GM12878 (cell line): Measurements from ENCODE around the gene RUNDC3A. TPM values are rescaled to one million over a fixed set of nuclear protein-coding genes. Genes with fewer than 3 reads are reported as not detected.

Experiments
- BACH1 ChIP-seq: fragments of 450-650 bp; IDR thresholded peaks from 2 replicates; pipeline ENCODE4 v1.6.1; 2017; ENCODE audit warnings: mild to moderate bottlenecking, borderline replicate concordance
- BRCA1 ChIP-seq: IDR thresholded peaks from 2 replicates; pipeline ENCODE4 v1.6.1; 2011; ENCODE audit warnings: low read depth, low read length, improper control_type of control experiment
- HCFC1 ChIP-seq: fragments of 150-350 bp; IDR thresholded peaks from 2 replicates; pipeline ENCODE4 v1.6.1; 2014; ENCODE audit warnings: low read length
- IKZF2 ChIP-seq, 2 experiments: fragments of 450-650 bp; IDR thresholded peaks; 2 replicates each; pipeline ENCODE4 v1.6.1; 2017; ENCODE audit warnings: mild to moderate bottlenecking in 2 of 2, moderate library complexity in 2 of 2
- IRF4 ChIP-seq: IDR thresholded peaks from 2 replicates; pipeline ENCODE4 v1.6.1; 2011; ENCODE audit warnings: low read depth, low read length
- LARP7 ChIP-seq: fragments of 450-650 bp; IDR thresholded peaks from 2 replicates; pipeline ENCODE4 v1.6.1; 2017; ENCODE audit warnings: mild to moderate bottlenecking
- NBN ChIP-seq: fragments of 450-650 bp; IDR thresholded peaks from 2 replicates; pipeline ENCODE4 v1.6.1; 2016
- NR2C2 ChIP-seq: IDR thresholded peaks from 2 replicates; pipeline ENCODE4 v1.6.1; 2011; ENCODE audit warnings: borderline replicate concordance, low read depth; ENCODE audit not compliant: control insufficient read depth, insufficient read length
- PAX5 ChIP-seq: IDR thresholded peaks from 2 replicates; pipeline ENCODE4 v1.6.1; 2011; ENCODE audit warnings: low read depth, low read length, borderline replicate concordance
- SMARCA5 ChIP-seq: fragments of 450-650 bp; IDR thresholded peaks from 2 replicates; pipeline ENCODE4 v1.6.1; 2017; ENCODE audit warnings: mild to moderate bottlenecking
- SP1 ChIP-seq: IDR thresholded peaks from one replicate; pipeline ENCODE4 v1.6.1; 2011; ENCODE audit warnings: low read depth, low read length
- TCF7 ChIP-seq: IDR thresholded peaks from 2 replicates; pipeline ENCODE4 v1.6.1; 2014; ENCODE audit warnings: antibody characterized with exemption, borderline replicate concordance
- WRNIP1 ChIP-seq: IDR thresholded peaks from 2 replicates; pipeline ENCODE4 v1.6.1; 2011; ENCODE audit warnings: low read depth, low read length, improper control_type of control experiment, borderline replicate concordance
- YBX1 ChIP-seq: fragments of 450-650 bp; IDR thresholded peaks from 2 replicates; pipeline ENCODE4 v1.6.1; 2016; ENCODE audit warnings: antibody characterized with exemption
- ZNF622 ChIP-seq: fragments of 450-650 bp; IDR thresholded peaks from 2 replicates; pipeline ENCODE4 v1.6.1; 2017; ENCODE audit warnings: mild to moderate bottlenecking, inconsistent platforms
- polyA plus RNA-seq, 11 experiments: library from polyadenylated mRNA; depleted of rRNA in 4 of 11; unstranded in 6 of 11; stranded (reverse) in 5 of 11; fragments of >200 nt; fragmentation: Nextera tagmentation in 4 of 11; fragmentation: Illumina TruSeq in 1 of 11; extraction: Ambion mirVana in 4 of 11; extraction: Trizol in 1 of 11; gene quantifications; 1 replicate in 1 of 11; 2 replicates in 10 of 11; pipeline versions ENCODE4 v1.2.1 to v1.2.3, GENCODE V29; 2011 to 2016; ENCODE audit warnings: inconsistent platforms in 2 of 11, missing spikeins in 2 of 11, low read depth in 1 of 11
- total RNA-seq, 4 experiments: library from RNA; depleted of rRNA in 3 of 4; stranded (reverse); fragments of >200 nt in 3 of 4; fragmentation: Illumina TruSeq in 1 of 4; extraction: Trizol in 1 of 4; gene quantifications; 2 replicates each; pipeline versions ENCODE4 v1.2.1 to v1.2.3, GENCODE V29; 2013 to 2021
- TF ChIP-seq, protein P1 (sequence below): IDR thresholded peaks from 2 replicates; pipeline ENCODE4 v1.6.1; 2012; ENCODE audit warnings: mild to moderate bottlenecking, low read depth, low read length
- TF ChIP-seq, protein P2 (sequence below): IDR thresholded peaks from 2 replicates; pipeline ENCODE4 v1.6.1; 2011; ENCODE audit warnings: borderline replicate concordance, low read depth, mild to moderate bottlenecking, moderate library complexity, low read length; ENCODE audit not compliant: insufficient read depth, poor library complexity, severe bottlenecking
- TF ChIP-seq, protein P3 (sequence below): fragments of 450-650 bp; IDR thresholded peaks from 2 replicates; pipeline ENCODE4 v1.6.1; 2016; ENCODE audit warnings: mild to moderate bottlenecking
- TF ChIP-seq, protein P4 (sequence below): fragments of 450-650 bp; IDR thresholded peaks from 2 replicates; pipeline ENCODE4 v1.6.1; 2018; ENCODE audit warnings: mild to moderate bottlenecking, low read depth, moderate library complexity; ENCODE audit not compliant: partially characterized antibody
- TF ChIP-seq, protein P5 (sequence below): fragments of 450-650 bp; IDR thresholded peaks from 2 replicates; pipeline ENCODE4 v1.6.1; 2014; ENCODE audit warnings: mild to moderate bottlenecking
- TF ChIP-seq, protein P6 (sequence below): IDR thresholded peaks from 2 replicates; pipeline ENCODE4 v1.6.1; 2011; ENCODE audit warnings: mild to moderate bottlenecking, low read depth, low read length, moderate library complexity; ENCODE audit not compliant: insufficient replicate concordance

The RUNDC3A gene
- total and polyA plus RNA-seq, 10 of the 15 experiments (the other 5 are each of a cell fraction or from before 2014, with no cell fraction given): 0.07 to 0.17 TPM; not detected in 8

DNA sequence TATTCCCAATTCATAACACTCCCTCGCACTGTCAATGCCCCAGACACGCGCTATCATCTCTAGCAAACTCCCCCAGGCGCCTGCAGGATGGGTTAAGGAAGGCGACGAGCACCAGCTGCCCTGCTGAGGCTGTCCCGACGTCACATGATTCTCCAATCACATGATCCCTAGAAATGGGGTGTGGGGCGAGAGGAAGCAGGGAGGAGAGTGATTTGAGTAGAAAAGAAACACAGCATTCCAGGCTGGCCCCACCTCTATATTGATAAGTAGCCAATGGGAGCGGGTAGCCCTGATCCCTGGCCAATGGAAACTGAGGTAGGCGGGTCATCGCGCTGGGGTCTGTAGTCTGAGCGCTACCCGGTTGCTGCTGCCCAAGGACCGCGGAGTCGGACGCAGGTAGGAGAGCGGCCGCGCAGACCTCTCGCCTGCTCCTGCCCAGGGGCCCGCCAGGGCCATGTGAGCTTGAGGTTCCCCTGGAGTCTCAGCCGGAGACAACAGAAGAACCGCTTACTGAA, 36.6 kb downstream of the RUNDC3A start, which contains the start of gene GRN (continued):
- TF ChIP-seq, protein P1, sequence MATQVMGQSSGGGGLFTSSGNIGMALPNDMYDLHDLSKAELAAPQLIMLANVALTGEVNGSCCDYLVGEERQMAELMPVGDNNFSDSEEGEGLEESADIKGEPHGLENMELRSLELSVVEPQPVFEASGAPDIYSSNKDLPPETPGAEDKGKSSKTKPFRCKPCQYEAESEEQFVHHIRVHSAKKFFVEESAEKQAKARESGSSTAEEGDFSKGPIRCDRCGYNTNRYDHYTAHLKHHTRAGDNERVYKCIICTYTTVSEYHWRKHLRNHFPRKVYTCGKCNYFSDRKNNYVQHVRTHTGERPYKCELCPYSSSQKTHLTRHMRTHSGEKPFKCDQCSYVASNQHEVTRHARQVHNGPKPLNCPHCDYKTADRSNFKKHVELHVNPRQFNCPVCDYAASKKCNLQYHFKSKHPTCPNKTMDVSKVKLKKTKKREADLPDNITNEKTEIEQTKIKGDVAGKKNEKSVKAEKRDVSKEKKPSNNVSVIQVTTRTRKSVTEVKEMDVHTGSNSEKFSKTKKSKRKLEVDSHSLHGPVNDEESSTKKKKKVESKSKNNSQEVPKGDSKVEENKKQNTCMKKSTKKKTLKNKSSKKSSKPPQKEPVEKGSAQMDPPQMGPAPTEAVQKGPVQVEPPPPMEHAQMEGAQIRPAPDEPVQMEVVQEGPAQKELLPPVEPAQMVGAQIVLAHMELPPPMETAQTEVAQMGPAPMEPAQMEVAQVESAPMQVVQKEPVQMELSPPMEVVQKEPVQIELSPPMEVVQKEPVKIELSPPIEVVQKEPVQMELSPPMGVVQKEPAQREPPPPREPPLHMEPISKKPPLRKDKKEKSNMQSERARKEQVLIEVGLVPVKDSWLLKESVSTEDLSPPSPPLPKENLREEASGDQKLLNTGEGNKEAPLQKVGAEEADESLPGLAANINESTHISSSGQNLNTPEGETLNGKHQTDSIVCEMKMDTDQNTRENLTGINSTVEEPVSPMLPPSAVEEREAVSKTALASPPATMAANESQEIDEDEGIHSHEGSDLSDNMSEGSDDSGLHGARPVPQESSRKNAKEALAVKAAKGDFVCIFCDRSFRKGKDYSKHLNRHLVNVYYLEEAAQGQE: no peak
- TF ChIP-seq, protein P2, sequence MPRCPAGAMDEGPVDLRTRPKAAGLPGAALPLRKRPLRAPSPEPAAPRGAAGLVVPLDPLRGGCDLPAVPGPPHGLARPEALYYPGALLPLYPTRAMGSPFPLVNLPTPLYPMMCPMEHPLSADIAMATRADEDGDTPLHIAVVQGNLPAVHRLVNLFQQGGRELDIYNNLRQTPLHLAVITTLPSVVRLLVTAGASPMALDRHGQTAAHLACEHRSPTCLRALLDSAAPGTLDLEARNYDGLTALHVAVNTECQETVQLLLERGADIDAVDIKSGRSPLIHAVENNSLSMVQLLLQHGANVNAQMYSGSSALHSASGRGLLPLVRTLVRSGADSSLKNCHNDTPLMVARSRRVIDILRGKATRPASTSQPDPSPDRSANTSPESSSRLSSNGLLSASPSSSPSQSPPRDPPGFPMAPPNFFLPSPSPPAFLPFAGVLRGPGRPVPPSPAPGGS: no peak
- TF ChIP-seq, protein P3, sequence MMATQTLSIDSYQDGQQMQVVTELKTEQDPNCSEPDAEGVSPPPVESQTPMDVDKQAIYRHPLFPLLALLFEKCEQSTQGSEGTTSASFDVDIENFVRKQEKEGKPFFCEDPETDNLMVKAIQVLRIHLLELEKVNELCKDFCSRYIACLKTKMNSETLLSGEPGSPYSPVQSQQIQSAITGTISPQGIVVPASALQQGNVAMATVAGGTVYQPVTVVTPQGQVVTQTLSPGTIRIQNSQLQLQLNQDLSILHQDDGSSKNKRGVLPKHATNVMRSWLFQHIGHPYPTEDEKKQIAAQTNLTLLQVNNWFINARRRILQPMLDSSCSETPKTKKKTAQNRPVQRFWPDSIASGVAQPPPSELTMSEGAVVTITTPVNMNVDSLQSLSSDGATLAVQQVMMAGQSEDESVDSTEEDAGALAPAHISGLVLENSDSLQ: peak; percentile 24; the same call in 1 of the 2 replicates
- no peak for TF ChIP-seq ZNF622
- TF ChIP-seq BRCA1: no peak
- TF ChIP-seq, protein P4, sequence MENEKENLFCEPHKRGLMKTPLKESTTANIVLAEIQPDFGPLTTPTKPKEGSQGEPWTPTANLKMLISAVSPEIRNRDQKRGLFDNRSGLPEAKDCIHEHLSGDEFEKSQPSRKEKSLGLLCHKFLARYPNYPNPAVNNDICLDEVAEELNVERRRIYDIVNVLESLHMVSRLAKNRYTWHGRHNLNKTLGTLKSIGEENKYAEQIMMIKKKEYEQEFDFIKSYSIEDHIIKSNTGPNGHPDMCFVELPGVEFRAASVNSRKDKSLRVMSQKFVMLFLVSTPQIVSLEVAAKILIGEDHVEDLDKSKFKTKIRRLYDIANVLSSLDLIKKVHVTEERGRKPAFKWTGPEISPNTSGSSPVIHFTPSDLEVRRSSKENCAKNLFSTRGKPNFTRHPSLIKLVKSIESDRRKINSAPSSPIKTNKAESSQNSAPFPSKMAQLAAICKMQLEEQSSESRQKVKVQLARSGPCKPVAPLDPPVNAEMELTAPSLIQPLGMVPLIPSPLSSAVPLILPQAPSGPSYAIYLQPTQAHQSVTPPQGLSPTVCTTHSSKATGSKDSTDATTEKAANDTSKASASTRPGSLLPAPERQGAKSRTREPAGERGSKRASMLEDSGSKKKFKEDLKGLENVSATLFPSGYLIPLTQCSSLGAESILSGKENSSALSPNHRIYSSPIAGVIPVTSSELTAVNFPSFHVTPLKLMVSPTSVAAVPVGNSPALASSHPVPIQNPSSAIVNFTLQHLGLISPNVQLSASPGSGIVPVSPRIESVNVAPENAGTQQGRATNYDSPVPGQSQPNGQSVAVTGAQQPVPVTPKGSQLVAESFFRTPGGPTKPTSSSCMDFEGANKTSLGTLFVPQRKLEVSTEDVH: no peak
- peak; percentile 29 for TF ChIP-seq HCFC1
- peak; percentile 91 for TF ChIP-seq SP1
- TF ChIP-seq NBN: 0 out of 2 replicates have a peak, but pooled peaks have one; percentile 17
- no peak; the same call in 1 of the 2 replicates for TF ChIP-seq WRNIP1
- TF ChIP-seq BACH1: no peak
- TF ChIP-seq YBX1: no peak
- TF ChIP-seq TCF7: no peak
- peak in 1 of 2 experiments; percentile 1; a peak in 1 of 4 replicates for TF ChIP-seq IKZF2 (IDR thresholded peaks at IDR 0.05)
- no peak for TF ChIP-seq SMARCA5
- no peak for TF ChIP-seq NR2C2
- TF ChIP-seq, protein P5, sequence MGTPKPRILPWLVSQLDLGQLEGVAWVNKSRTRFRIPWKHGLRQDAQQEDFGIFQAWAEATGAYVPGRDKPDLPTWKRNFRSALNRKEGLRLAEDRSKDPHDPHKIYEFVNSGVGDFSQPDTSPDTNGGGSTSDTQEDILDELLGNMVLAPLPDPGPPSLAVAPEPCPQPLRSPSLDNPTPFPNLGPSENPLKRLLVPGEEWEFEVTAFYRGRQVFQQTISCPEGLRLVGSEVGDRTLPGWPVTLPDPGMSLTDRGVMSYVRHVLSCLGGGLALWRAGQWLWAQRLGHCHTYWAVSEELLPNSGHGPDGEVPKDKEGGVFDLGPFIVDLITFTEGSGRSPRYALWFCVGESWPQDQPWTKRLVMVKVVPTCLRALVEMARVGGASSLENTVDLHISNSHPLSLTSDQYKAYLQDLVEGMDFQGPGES: peak; percentile 63; the same call in 1 of the 2 replicates
- no peak for TF ChIP-seq IRF4
- no peak for TF ChIP-seq LARP7
- TF ChIP-seq PAX5: no peak
- TF ChIP-seq, protein P6, sequence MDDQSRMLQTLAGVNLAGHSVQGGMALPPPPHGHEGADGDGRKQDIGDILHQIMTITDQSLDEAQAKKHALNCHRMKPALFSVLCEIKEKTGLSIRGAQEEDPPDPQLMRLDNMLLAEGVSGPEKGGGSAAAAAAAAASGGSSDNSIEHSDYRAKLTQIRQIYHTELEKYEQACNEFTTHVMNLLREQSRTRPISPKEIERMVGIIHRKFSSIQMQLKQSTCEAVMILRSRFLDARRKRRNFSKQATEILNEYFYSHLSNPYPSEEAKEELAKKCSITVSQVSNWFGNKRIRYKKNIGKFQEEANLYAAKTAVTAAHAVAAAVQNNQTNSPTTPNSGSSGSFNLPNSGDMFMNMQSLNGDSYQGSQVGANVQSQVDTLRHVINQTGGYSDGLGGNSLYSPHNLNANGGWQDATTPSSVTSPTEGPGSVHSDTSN: peak; percentile 16
